ENCODE results near the gene AKAP9.

The AKAP9 gene

GRCh38 chr7:92131764-92132330, 191.2 kb downstream of the AKAP9 start:
- Histone ChIP-seq H3K79me2 (ENCODE audit: control insufficient read depth, low read length) (peaks cover 86% of the 10 kb centered on the region), H3K27ac (ENCODE audit: low read depth, low read length) (peak overlapping the region; percentile 87; the same call in 1 of the 2 replicates), H3K4me3 (ENCODE audit: low read length) (peak overlapping the region; percentile 97)

GRCh38 chr7:92133133-92133736, 192.6 kb downstream of the AKAP9 start:
- peaks cover 40% of the 10 kb centered on the region for H4K20me1 ChIP-seq (ENCODE audit: control insufficient read depth, insufficient read depth, low read depth, low read length)
- peak overlapping the region; percentile 87 for H3K27ac ChIP-seq (ENCODE audit: low read depth, low read length)
- peak overlapping the region; percentile 97 for H3K4me3 ChIP-seq (ENCODE audit: low read length)
- TF ChIP-seq EZH2phosphoT487 (IDR thresholded peaks at IDR 0.05; ENCODE audit: borderline replicate concordance, low read length): no peak
- H3F3A ChIP-seq (ENCODE audit: control insufficient read depth, insufficient read depth): peaks cover 5% of the 10 kb centered on the region; the same call in 1 of the 2 replicates
- no peaks in the 10 kb centered on the region for H3K9me3 ChIP-seq (ENCODE audit: control insufficient read depth, insufficient read depth, low read length)
- no peaks in the 10 kb centered on the region for H3K9me2 ChIP-seq (replicated peaks; ENCODE audit: control insufficient read depth, low read length)
- H3K79me2 ChIP-seq (ENCODE audit: control insufficient read depth, low read length): peaks cover 72% of the 10 kb centered on the region
- peaks cover 60% of the 10 kb centered on the region for H3K36me3 ChIP-seq (ENCODE audit: control insufficient read depth, low read length)
- H3K27me3 ChIP-seq (ENCODE audit: control insufficient read depth, low read length): no peaks in the 10 kb centered on the region
- peaks cover 44% of the 10 kb centered on the region for H3K4me1 ChIP-seq (ENCODE audit: control insufficient read depth, low read length)
- peak overlapping the region; percentile 92 for H3K4me2 ChIP-seq (ENCODE audit: low read length)

More at GRCh38 chr7:92131764-92132330, 191.2 kb downstream of the AKAP9 start:
- peaks cover 41% of the 10 kb centered on the region for H3K4me1 ChIP-seq (ENCODE audit: control insufficient read depth, low read length)
- H3F3A ChIP-seq (ENCODE audit: control insufficient read depth, insufficient read depth): peaks cover 5% of the 10 kb centered on the region; the same call in 1 of the 2 replicates
- H4K20me1 ChIP-seq (ENCODE audit: control insufficient read depth, insufficient read depth, low read depth, low read length): peaks cover 40% of the 10 kb centered on the region
- H3K9me2 ChIP-seq (replicated peaks; ENCODE audit: control insufficient read depth, low read length): no peaks in the 10 kb centered on the region
- no peaks in the 10 kb centered on the region for H3K9me3 ChIP-seq (ENCODE audit: control insufficient read depth, insufficient read depth, low read length)
- H3K4me2 ChIP-seq (ENCODE audit: low read length): peak overlapping the region; percentile 92
- H3K36me3 ChIP-seq (ENCODE audit: control insufficient read depth, low read length): peaks cover 74% of the 10 kb centered on the region
- no peak for TF ChIP-seq EZH2phosphoT487 (IDR thresholded peaks at IDR 0.05; ENCODE audit: borderline replicate concordance, low read length)
- no peak for TF ChIP-seq CTCF (IDR thresholded peaks at IDR 0.05; ENCODE audit: low read depth, low read length, poor library complexity, severe bottlenecking)
- no peaks in the 10 kb centered on the region for H3K27me3 ChIP-seq (ENCODE audit: control insufficient read depth, low read length)

- H3K27me3 ChIP-seq (ENCODE audit: control insufficient read depth, low read length): no peaks in the 10 kb centered on the region
- peaks cover 67% of the 10 kb centered on the region for H3K79me2 ChIP-seq (ENCODE audit: control insufficient read depth, low read length)
- H3K9me2 ChIP-seq (replicated peaks; ENCODE audit: control insufficient read depth, low read length): no peaks in the 10 kb centered on the region
- H3K27ac ChIP-seq (ENCODE audit: low read depth, low read length): peak overlapping the region; percentile 87
- peak overlapping the region; percentile 92 for H3K4me2 ChIP-seq (ENCODE audit: low read length)
- peaks cover 44% of the 10 kb centered on the region for H3K4me1 ChIP-seq (ENCODE audit: control insufficient read depth, low read length)
- H3F3A ChIP-seq (ENCODE audit: control insufficient read depth, insufficient read depth): peaks cover 5% of the 10 kb centered on the region; the same call in 1 of the 2 replicates
- peaks cover 54% of the 10 kb centered on the region for H3K36me3 ChIP-seq (ENCODE audit: control insufficient read depth, low read length)
- H3K9me3 ChIP-seq (ENCODE audit: control insufficient read depth, insufficient read depth, low read length): no peaks in the 10 kb centered on the region
- peaks cover 40% of the 10 kb centered on the region for H4K20me1 ChIP-seq (ENCODE audit: control insufficient read depth, insufficient read depth, low read depth, low read length)
- peak overlapping the region; percentile 97 for H3K4me3 ChIP-seq (ENCODE audit: low read length)
- TF ChIP-seq CTCF (IDR thresholded peaks at IDR 0.05; ENCODE audit: low read depth, low read length, poor library complexity, severe bottlenecking) (peak; percentile 100), EZH2phosphoT487 (IDR thresholded peaks at IDR 0.05; ENCODE audit: borderline replicate concordance, low read length) (no peak)
Measured at GRCh38 chr7:92133737-92134270, 193.1 kb downstream of the AKAP9 start.
